Neuron (in vitro differentiated cells): ENCODE measurements around the gene DOCK4.
"Not testable (repeated sequence)": the region's sequence is repeated elsewhere in the genome, so short reads cannot be mapped to it uniquely, and the experiment has no call there.

Experiments used
- H2AFZ ChIP-seq: one replicate; pipeline ENCODE4 v1.6.1; 2013; ENCODE audit warnings: low read depth, mild to moderate bottlenecking, inconsistent platforms, low read length, moderate library complexity
- H3K27me3 ChIP-seq: one replicate; pipeline ENCODE4 v1.6.1; 2013; ENCODE audit warnings: low read length; ENCODE audit not compliant: insufficient read depth
- H3K36me3 ChIP-seq: one replicate; pipeline ENCODE4 v1.6.1; 2013; ENCODE audit warnings: low read length; ENCODE audit not compliant: insufficient read depth
- H3K4me1 ChIP-seq: one replicate; pipeline ENCODE4 v1.6.1; 2013; ENCODE audit warnings: low read length; ENCODE audit not compliant: insufficient read depth
- H3K4me3 ChIP-seq: 2 replicates; pipeline ENCODE4 v1.5.1; 2013; ENCODE audit warnings: mild to moderate bottlenecking, low read length, moderate library complexity
- H3K9me3 ChIP-seq: one replicate; pipeline ENCODE4 v1.6.1; 2013; ENCODE audit warnings: low read length

Gene DOCK4

DNA sequence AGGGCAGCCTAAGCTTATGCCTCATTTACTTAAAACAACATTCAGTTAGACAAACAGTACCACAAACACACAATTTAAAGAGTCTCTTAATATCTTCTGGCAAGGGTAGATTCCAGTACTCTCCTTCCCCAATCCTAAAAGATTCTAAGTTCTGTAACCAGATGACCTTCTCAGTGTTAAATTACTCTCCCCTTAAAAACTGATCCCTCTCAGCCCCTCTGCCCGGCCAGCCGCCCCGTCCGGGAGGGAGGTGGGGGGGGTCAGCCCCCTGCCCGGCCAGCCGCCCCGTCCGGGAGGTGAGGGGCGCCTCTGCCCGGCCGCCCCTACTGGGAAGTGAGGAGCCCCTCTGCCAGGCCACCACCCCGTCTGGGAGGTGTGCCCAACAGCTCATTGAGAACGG lies 78.2 kb downstream of the DOCK4 start:
- H3K4me3 ChIP-seq, H3K4me1 ChIP-seq, H3K27me3 ChIP-seq, H3K9me3 ChIP-seq, H3K36me3 ChIP-seq, H2AFZ ChIP-seq: not testable (repeated sequence)

DNA sequence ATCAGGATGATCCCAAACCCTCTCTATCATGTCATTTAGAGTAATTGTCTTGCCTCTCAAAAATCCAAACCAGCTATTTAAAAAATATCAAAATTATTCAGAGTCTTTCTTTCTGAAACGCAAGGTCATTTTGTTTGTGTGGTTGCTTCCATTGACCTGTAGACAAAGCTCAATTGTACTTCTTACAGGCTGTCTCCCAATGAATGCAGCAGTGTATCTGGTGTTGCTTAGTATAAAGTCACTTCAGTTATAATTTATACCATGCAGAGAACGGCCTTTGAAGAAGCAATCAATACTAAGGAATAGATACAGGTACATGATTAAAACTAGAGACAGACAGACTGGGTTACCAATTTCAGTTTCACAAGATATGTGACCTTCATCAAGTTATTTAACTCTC lies 80.9 kb downstream of the DOCK4 start:
- peaks cover 5% of the 10 kb centered on the region for H3K4me1 ChIP-seq
- H3K27me3 ChIP-seq: no peaks in the 10 kb centered on the region
- H3K4me3 ChIP-seq: no peak overlapping the region
- H2AFZ ChIP-seq: no peak overlapping the region
- no peaks in the 10 kb centered on the region for H3K36me3 ChIP-seq
- H3K9me3 ChIP-seq: peaks cover 2% of the 10 kb centered on the region

DNA sequence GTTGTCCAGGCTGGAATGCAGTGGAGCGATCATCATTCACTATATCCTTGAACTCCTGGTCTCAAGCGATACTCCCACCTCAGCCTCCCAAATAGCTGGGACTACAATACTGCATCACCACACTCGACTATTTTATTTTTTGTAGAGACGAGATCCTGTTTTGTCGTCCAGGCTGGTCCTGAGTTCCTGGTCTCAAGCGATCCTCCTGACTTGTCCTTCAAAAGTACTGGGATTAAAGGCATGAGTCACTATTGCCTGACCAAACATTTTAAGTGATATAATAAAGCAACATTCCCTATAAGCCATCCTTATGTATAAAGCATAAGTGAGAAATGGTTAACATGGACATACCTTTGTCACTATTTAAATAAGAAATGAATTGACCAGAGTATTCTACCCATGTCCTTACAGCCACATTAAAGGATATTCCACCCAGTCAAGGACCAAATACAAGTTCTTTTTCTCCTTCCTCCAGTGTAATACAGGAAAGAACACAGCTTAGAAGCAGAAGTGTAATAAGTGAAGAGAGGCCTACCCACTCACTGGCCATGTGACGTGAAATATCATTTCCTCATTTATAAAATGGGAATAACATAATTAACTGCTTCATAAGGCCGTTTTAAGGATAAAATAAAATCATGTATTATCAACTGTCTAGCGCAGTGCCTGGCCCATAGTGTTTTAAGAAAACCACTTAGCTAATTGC lies 82.0 kb downstream of the DOCK4 start:
- Histone ChIP-seq H3K4me1 (peaks cover 5% of the 10 kb centered on the region), H3K27me3 (no peaks in the 10 kb centered on the region), H3K36me3 (no peaks in the 10 kb centered on the region), H2AFZ (no peak overlapping the region), H3K4me3 (no peak overlapping the region), H3K9me3 (peaks cover 2% of the 10 kb centered on the region)

DNA sequence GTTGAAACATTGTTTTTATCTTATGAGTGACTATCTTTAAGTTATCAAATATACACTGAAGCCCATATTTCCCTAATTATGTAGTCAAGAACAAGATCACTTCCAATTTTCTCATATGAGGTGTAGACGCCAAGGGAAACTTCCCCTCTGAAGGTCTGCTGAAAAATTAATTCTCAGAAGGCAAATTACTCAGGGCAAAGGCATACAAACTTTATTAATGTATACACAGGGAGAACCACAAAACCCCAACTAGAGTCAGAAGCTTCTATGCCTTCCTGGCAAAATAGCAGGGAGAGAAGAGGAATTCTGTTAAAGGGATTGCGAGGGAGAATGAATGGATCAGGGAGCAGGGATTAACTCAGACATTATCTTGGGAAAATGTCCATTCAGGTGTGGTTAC lies 83.4 kb downstream of the DOCK4 start:
- Histone ChIP-seq H3K27me3 (no peaks in the 10 kb centered on the region), H2AFZ (no peak overlapping the region), H3K4me1 (peaks cover 5% of the 10 kb centered on the region), H3K9me3 (peaks cover 2% of the 10 kb centered on the region), H3K4me3 (no peak overlapping the region), H3K36me3 (no peaks in the 10 kb centered on the region)

DNA sequence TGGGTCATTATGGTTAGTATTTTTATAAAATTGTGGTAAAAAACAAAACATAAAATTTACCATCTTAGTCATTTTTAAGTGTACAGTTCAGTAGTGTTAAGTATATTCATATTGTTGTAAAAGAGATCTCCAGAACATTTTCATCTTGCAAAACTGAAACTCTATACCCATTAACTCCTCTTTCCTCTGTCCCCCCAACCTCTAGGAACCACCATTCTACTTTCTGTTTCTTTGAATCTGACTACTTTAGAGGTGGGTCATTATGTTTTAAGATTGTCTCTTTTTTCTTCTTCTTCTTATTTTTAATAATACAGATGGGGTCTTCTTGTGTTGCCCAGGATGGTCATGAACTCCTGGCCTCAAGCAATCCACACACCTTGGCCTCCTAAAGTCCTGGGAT lies 84.1 kb downstream of the DOCK4 start:
- Histone ChIP-seq H2AFZ (no peak overlapping the region), H3K9me3 (peaks cover 2% of the 10 kb centered on the region), H3K36me3 (no peaks in the 10 kb centered on the region), H3K27me3 (no peaks in the 10 kb centered on the region), H3K4me3 (no peak overlapping the region), H3K4me1 (peaks cover 5% of the 10 kb centered on the region)

DNA sequence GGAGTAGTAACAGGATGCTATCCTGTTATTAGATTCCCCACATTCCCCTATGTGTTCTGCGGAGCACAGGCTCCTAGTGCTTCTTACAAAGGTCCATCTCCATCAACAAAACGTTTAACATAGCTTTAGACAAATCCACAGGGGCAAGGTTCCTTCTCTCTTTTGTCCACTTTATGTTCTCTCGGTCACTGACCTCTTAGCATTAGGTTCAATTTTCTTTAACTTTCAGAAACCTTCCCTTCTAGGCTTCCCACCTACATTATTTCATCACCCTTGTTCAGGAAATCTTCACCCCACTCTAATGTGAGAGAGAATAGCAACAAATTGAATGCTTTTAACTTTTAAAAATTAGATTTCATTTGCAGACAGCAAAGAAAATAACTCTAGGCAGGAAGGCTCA lies 84.9 kb downstream of the DOCK4 start:
- H3K9me3 ChIP-seq: peaks cover 2% of the 10 kb centered on the region
- no peaks in the 10 kb centered on the region for H3K36me3 ChIP-seq
- H2AFZ ChIP-seq: no peak overlapping the region
- no peak overlapping the region for H3K4me3 ChIP-seq
- no peaks in the 10 kb centered on the region for H3K27me3 ChIP-seq
- peaks cover 5% of the 10 kb centered on the region for H3K4me1 ChIP-seq

DNA sequence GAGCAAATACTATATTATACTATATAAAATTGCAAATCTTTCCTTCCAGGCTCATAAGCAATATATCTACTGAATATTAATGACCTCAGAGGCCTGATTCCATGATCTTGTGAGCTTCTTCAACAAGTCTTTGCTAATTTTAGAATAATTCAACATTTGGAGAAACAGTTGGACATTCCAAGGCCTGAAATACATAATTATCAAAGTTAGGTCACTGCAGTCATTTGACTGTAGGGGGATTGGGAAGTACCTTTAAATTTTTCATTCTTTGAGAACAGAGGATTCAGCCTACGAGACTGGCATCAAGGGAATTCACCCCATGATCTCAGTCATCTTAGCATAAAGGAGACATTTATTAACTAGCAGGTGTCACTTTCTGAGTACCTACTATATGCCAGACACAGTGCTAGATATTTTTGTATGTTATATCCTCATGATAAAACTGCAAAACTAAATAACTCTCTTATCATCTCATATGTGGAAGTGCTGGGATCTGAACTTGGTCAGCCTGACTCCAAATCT lies 85.4 kb downstream of the DOCK4 start:
- no peak overlapping the region for H2AFZ ChIP-seq
- H3K9me3 ChIP-seq: peaks cover 2% of the 10 kb centered on the region
- H3K4me3 ChIP-seq: no peak overlapping the region
- H3K4me1 ChIP-seq: peaks cover 5% of the 10 kb centered on the region
- H3K36me3 ChIP-seq: no peaks in the 10 kb centered on the region
- H3K27me3 ChIP-seq: no peaks in the 10 kb centered on the region

DNA sequence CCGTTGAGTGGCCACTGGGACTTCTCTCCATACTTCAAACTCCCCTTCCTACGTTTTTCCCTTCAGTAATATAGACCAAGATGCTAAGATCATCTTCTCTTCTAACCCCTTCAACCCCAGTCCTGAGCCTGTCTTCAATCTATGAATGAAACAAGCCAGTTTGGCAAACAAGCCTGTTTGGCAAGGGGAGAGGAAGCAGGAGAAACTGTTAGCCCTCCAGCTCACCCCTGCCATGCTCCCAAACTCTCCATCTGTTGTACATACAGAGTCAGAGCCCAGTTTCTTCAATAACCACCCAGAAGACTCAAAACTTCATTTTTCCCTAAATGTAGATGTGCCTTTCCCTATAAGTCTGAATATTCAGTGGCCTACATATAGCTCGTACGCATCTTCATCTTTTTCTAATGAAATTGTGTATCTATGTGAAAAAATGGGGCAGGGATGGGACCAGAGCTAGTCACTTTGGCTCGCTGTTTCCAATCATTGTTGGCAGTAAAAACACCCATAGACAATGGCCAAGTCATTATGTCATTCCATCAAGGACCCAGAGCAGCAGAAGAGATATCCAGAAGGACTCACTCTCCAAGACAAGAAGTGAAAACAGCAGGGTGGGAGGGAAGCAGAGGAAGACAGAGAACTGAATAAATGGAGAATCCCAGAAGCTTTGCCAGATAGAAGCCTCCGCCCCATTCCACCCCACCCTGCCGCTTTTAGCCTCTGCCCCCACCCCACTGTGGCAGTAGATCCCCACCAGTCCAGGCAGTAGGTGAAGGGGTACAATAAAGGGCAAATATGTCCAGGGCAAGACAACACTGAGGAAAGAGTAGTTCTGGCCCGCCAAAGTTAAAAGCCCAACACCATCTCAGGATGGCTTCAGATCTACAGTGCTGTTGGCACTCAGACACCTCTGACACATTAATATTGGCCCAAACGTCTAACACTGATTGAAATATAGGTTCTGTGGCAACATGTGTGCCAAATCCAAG lies 87.3 kb downstream of the DOCK4 start:
- H3K27me3 ChIP-seq: no peaks in the 10 kb centered on the region
- H3K9me3 ChIP-seq: no peaks in the 10 kb centered on the region
- no peak overlapping the region for H3K4me3 ChIP-seq
- H3K4me1 ChIP-seq: peaks cover 3% of the 10 kb centered on the region
- H3K36me3 ChIP-seq: no peaks in the 10 kb centered on the region
- no peak overlapping the region for H2AFZ ChIP-seq

DNA sequence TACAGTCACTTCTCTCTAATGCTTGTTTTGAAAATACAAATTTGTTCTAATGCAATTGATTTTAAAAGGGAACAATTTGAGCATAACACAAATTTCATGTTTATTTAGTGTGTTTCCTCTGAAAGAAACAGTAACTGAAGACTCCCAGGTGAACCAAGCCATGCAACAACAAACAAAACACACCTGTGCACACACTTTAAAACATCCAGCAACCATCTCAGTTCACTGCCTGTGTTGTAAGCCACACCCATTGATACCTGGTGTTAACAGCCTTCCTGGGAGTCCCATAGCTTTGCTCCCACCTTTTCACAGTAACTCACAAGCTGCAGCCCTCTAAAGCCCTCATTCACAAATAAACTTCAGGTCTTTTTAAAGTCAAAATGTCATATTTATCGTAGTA lies 89.3 kb downstream of the DOCK4 start:
- H2AFZ ChIP-seq: no peak overlapping the region
- H3K27me3 ChIP-seq: no peaks in the 10 kb centered on the region
- H3K4me3 ChIP-seq: no peak overlapping the region
- H3K36me3 ChIP-seq: no peaks in the 10 kb centered on the region
- no peaks in the 10 kb centered on the region for H3K9me3 ChIP-seq
- peaks cover 3% of the 10 kb centered on the region for H3K4me1 ChIP-seq

DNA sequence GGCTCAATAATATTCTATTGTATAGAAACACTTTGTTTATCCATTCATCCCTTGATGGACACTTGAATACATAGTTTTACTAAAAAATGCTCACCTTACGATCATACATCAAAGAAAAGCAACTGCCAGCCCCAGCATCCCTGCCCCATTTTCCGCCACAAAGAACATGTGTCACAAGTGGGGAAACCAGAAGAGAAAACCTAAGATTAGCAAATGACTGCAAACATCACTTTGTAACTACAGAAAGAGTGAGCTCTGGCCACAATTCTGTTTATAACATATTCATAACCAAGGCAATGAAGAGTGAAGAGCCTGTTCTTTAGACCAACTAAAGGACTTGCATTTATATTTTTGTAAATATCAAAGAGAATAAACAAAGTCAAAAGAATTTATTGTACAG lies 89.8 kb downstream of the DOCK4 start:
- Histone ChIP-seq H3K4me3 (no peak overlapping the region), H3K4me1 (peaks cover 2% of the 10 kb centered on the region), H3K27me3 (no peaks in the 10 kb centered on the region), H3K9me3 (no peaks in the 10 kb centered on the region), H3K36me3 (no peaks in the 10 kb centered on the region), H2AFZ (no peak overlapping the region)

DNA sequence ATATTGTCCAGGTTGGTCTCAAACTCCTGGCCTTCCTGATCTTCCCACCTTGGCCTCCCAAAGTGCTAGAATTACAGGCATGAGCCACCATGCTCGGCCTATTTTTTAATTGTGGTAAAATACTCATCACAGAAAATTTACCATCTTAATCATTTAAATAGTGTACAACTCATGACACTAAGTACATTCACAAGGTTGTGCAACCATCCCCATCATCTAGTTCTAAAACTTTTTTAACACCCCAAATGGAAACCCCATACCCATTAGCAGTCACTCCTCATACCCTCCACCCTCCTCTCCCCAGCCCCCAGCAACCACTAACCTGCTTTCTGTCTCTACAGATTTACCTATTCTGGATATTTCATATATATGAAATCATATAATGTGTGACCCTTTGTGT lies 90.3 kb downstream of the DOCK4 start:
- H3K27me3 ChIP-seq: no peaks in the 10 kb centered on the region
- H3K4me3 ChIP-seq: no peak overlapping the region
- no peaks in the 10 kb centered on the region for H3K4me1 ChIP-seq
- no peaks in the 10 kb centered on the region for H3K36me3 ChIP-seq
- no peak overlapping the region for H2AFZ ChIP-seq
- H3K9me3 ChIP-seq: no peaks in the 10 kb centered on the region

DNA sequence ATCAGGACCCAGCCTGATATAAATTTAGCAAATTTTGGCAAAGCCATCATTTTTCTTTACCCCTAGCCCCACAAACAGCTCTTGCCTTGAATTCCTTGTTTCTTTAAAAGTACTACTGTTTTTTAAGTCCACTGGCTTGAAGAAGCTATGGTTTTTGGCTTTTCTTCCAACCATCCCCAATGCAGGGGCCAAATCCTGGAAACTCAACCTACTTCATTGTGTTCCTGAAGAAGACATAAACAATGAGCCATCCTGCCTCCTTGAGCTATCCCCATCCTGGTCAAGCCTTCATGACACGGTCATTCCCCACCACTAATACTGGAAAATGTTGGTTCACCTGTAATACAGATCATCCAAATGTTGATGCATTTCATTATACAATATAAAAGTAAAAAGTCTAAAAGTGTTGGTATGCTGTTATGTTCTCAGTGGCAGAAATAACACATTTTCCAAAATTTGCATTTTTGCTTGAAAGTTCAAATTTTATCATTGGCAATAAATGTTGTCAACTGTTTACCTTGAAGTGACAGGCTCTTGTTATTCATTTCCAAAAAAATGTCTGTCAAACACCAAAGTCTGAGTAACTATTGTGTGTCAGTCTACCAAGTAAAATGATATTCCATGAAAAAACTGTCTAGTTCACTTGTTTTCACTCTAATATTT lies 92.2 kb downstream of the DOCK4 start:
- Histone ChIP-seq H3K27me3 (no peaks in the 10 kb centered on the region), H3K36me3 (no peaks in the 10 kb centered on the region), H2AFZ (no peak overlapping the region), H3K9me3 (no peaks in the 10 kb centered on the region), H3K4me1 (no peaks in the 10 kb centered on the region), H3K4me3 (no peak overlapping the region)

DNA sequence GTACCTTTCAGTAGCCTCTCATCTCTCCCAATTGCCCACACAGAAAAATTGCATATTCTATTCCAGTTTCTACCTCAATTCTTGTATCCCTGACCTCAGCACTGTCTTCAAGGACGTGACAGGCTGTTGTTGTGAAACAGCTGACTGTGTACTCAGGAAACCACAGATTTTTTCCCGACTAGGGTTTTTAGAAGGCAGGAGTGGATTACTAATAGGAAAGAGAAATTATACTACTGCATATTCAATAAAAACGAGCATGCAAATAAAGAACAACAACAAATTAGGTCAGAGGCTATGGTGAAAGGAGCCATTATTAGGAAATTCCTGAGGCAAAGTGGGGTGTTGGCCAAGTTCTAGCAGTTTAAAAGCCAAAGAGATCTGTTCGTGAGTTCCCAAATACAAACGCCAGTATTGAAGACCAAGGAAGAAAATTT lies 93.4 kb downstream of the DOCK4 start:
- no peaks in the 10 kb centered on the region for H3K27me3 ChIP-seq
- H3K4me1 ChIP-seq: no peaks in the 10 kb centered on the region
- H2AFZ ChIP-seq: no peak overlapping the region
- H3K36me3 ChIP-seq: no peaks in the 10 kb centered on the region
- no peaks in the 10 kb centered on the region for H3K9me3 ChIP-seq
- no peak overlapping the region for H3K4me3 ChIP-seq
